Glutamatergic neuron (in vitro differentiated cells): Measurements from ENCODE around the gene PRCP. TPM values are rescaled to one million over a fixed set of nuclear protein-coding genes. Genes with fewer than 3 reads are reported as not detected.

Source experiments
- DNase-seq: peaks from one replicate; pipeline ENCODE4 v3.0.0; 2022
- H3K27ac Mint-ChIP-seq: one replicate; pipeline ENCODE4 v1.8.0; 2020; ENCODE audit warnings: mild to moderate bottlenecking, mixed read lengths, inconsistent platforms; ENCODE audit not compliant: unreplicated experiment
- H3K27me3 Mint-ChIP-seq: one replicate; pipeline ENCODE4 v1.8.0; 2020; ENCODE audit warnings: mild to moderate bottlenecking, moderate library complexity, mixed read lengths, inconsistent platforms; ENCODE audit not compliant: unreplicated experiment
- H3K36me3 Mint-ChIP-seq: one replicate; pipeline ENCODE4 v1.8.0; 2020; ENCODE audit warnings: mild to moderate bottlenecking, mixed read lengths, inconsistent platforms; ENCODE audit not compliant: unreplicated experiment
- H3K4me1 Mint-ChIP-seq: one replicate; pipeline ENCODE4 v1.8.0; 2020; ENCODE audit warnings: mild to moderate bottlenecking, low read depth, mixed read lengths, inconsistent platforms; ENCODE audit not compliant: unreplicated experiment
- H3K4me3 Mint-ChIP-seq: one replicate; pipeline ENCODE4 v1.8.0; 2020; ENCODE audit warnings: mild to moderate bottlenecking, mixed read lengths, inconsistent platforms; ENCODE audit not compliant: unreplicated experiment
- H3K9me3 Mint-ChIP-seq: one replicate; pipeline ENCODE4 v1.8.0; 2020; ENCODE audit warnings: mild to moderate bottlenecking, moderate library complexity, mixed read lengths, inconsistent platforms; ENCODE audit not compliant: unreplicated experiment
- total RNA-seq: library from RNA; stranded (reverse); fragmentation: NEBNext Ultra II Directional; extraction: Animal tissue kit (Norgen Biotek cat#: 25700); gene quantifications from one replicate; pipeline ENCODE4 v1.2.1, GENCODE V29; 2021; ENCODE audit not compliant: unreplicated experiment
- TF ChIP-seq, protein P1 (sequence below): fragments of 200-600 bp; sonication (generic); IDR thresholded peaks from one replicate; pipeline ENCODE4 v1.5.0; 2021; ENCODE audit not compliant: partially characterized antibody, unreplicated experiment

PRCP gene
- total RNA-seq, 1 donor from 2014 or later: 12.3 TPM

GRCh38 chr11:82845356-82846353 lies 54.6 kb downstream of the PRCP start:
- H3K36me3 Mint-ChIP-seq: no peaks in the 10 kb centered on the region
- no peaks in the 10 kb centered on the region for H3K9me3 Mint-ChIP-seq
- no peak overlapping the region for H3K4me3 Mint-ChIP-seq
- H3K27ac Mint-ChIP-seq: no peak overlapping the region
- no peak for DNase-seq
- peaks cover 1% of the 10 kb centered on the region for H3K4me1 Mint-ChIP-seq
- TF ChIP-seq, protein P1, sequence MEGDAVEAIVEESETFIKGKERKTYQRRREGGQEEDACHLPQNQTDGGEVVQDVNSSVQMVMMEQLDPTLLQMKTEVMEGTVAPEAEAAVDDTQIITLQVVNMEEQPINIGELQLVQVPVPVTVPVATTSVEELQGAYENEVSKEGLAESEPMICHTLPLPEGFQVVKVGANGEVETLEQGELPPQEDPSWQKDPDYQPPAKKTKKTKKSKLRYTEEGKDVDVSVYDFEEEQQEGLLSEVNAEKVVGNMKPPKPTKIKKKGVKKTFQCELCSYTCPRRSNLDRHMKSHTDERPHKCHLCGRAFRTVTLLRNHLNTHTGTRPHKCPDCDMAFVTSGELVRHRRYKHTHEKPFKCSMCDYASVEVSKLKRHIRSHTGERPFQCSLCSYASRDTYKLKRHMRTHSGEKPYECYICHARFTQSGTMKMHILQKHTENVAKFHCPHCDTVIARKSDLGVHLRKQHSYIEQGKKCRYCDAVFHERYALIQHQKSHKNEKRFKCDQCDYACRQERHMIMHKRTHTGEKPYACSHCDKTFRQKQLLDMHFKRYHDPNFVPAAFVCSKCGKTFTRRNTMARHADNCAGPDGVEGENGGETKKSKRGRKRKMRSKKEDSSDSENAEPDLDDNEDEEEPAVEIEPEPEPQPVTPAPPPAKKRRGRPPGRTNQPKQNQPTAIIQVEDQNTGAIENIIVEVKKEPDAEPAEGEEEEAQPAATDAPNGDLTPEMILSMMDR: no peak
- no peaks in the 10 kb centered on the region for H3K27me3 Mint-ChIP-seq

DNA sequence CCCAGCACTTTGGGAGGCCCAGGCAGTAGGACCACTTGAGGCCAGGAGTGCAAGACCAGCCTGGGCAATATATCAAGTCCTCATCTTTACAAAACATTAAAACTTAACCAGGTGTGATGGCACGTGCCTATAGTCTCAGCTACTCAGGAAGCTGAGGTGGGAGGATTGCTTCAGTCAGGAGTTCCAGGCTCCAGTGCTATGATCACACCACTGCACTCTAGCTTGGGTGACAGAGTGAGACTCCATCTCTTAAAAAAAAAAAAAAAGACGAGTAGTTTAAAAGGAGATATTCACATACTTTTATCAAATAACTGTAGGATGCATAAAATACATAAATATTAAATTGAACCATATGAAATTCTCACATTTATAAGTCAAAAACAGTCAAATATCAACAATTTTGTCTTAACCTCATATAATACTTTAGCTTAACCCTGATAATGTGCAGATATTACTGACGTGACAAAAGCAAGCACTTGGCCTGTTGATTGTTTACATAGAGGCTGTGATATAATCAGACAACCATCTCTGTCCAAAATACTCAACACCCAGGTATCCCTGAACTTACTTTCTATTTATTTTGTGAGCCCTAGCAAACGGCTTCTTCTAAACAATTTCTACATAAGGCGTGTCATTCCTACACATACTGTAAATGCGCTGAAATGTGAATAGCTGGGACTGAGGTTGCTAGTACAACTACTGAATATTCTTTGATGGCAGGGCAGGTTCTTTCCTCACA lies 57.0 kb downstream of the PRCP start:
- TF ChIP-seq, protein P1: no peak
- Mint-ChIP-seq H3K27ac (no peak overlapping the region), H3K9me3 (no peaks in the 10 kb centered on the region), H3K4me3 (no peak overlapping the region), H3K27me3 (no peaks in the 10 kb centered on the region), H3K4me1 (peaks cover 1% of the 10 kb centered on the region), H3K36me3 (no peaks in the 10 kb centered on the region)
- no peak for DNase-seq

DNA sequence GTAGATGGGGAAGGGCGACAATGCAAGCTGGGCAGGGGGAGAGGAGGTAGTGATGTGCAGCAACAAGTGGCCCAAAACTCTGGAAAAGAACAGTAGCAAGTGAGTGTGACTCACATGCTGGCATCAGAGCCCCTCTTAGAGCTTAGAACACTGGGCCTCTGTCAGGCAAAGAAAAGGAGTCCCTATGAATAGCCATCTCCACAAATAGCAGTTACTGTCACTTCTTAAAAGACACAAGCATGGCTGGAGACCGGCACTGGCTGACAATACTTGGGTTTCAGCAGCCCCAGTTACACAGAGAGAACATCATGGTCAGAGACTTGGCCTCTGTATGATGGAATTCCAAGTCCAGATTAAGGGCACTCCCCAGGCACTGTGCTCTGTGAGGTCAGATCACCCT lies 58.2 kb downstream of the PRCP start:
- no peaks in the 10 kb centered on the region for H3K27me3 Mint-ChIP-seq
- H3K4me3 Mint-ChIP-seq: no peak overlapping the region
- H3K36me3 Mint-ChIP-seq: no peaks in the 10 kb centered on the region
- H3K4me1 Mint-ChIP-seq: peaks cover 1% of the 10 kb centered on the region
- H3K9me3 Mint-ChIP-seq: no peaks in the 10 kb centered on the region
- no peak for DNase-seq
- TF ChIP-seq, protein P1: no peak
- no peak overlapping the region for H3K27ac Mint-ChIP-seq

DNA sequence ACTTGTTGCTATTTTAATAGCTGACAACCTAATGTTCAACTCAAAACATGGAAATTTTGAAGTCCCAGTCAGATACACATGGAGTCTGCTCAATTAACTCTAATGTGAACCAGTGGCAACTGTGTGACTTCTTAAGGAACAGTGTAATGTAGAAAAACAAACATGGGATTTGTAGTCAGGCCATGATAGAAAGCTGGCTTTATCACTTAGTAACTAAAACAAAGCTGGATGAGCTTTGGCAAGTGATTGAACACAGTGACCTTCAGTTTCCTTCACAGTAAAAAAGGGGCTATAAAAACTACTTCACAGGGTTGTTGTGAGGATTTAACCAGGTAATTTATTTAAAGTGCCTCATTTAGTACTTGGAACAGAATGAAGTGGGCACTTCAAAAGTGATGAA lies 62.6 kb downstream of the PRCP start:
- H3K27ac Mint-ChIP-seq: no peak overlapping the region
- TF ChIP-seq, protein P1: no peak
- no peaks in the 10 kb centered on the region for H3K36me3 Mint-ChIP-seq
- H3K9me3 Mint-ChIP-seq: no peaks in the 10 kb centered on the region
- H3K4me1 Mint-ChIP-seq: peaks cover 1% of the 10 kb centered on the region
- no peak for DNase-seq
- no peak overlapping the region for H3K4me3 Mint-ChIP-seq
- peaks cover 2% of the 10 kb centered on the region for H3K27me3 Mint-ChIP-seq
